Esophagus squamous epithelium (tissue), 4 donors: ENCODE results near the gene ISL2.

ENCODE experiments used
- CTCF ChIP-seq, 6 experiments: fragments of 450-650 bp in 4 of 6; fragments of 200-600 bp in 2 of 6; sonication (generic) in 2 of 6; IDR thresholded peaks; one replicate each; pipeline ENCODE4 v1.5.1; 2016 to 2019; ENCODE audit warnings: antibody characterized with exemption in 6 of 6, mild to moderate bottlenecking in 4 of 6, moderate library complexity in 4 of 6
- POLR2A ChIP-seq, 4 donors: fragments of 450-650 bp; IDR thresholded peaks; one replicate each; pipeline ENCODE4 v1.6.1; 2017; ENCODE audit warnings: antibody characterized with exemption in 4 of 4, mild to moderate bottlenecking in 4 of 4, moderate library complexity in 3 of 4

- TF ChIP-seq CTCF (IDR thresholded peaks at IDR 0.05): no peak
- TF ChIP-seq POLR2A (IDR thresholded peaks at IDR 0.05): no peak
Measured at GRCh38 chr15:76390571-76390970, 54.0 kb downstream of the ISL2 start.
